Body of pancreas (tissue), 4 donors: ENCODE results near the gene DUOXA2.

Experiments used
- POLR2A ChIP-seq, 3 donors: fragments of 450-650 bp; IDR thresholded peaks; one replicate each; pipeline ENCODE4 v1.6.1; 2016; ENCODE audit warnings: antibody characterized with exemption in 3 of 3, mild to moderate bottlenecking in 2 of 3
- TF ChIP-seq, protein P1 (sequence below), 7 experiments: fragments of 450-650 bp in 4 of 7; fragments of 200-600 bp in 3 of 7; sonication (generic) in 3 of 7; IDR thresholded peaks; one replicate each; pipeline ENCODE4 v1.5.1; 2016 to 2019; ENCODE audit warnings: antibody characterized with exemption in 7 of 7

DNA sequence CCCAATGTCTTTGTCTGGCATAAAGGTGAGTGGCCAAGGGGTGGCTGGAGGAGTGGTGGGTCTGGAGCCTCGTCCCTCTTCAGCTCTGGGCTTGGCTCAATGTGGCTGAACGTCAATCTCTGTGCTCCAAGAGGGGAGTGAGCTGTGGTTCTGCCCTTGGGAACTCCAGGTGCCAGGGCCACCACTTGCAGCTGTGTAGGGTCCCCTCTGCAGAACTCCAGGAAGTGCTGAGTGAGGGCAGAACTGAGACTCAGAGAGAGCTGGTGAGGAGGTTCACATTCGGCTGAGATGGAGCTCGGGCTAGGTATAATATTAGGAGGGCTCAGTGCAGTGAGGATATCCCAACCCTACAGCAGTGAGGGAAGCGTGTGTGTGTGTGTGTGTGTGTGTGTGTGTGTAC is 27.3 kb downstream of the DUOXA2 start:
- TF ChIP-seq, protein P1, sequence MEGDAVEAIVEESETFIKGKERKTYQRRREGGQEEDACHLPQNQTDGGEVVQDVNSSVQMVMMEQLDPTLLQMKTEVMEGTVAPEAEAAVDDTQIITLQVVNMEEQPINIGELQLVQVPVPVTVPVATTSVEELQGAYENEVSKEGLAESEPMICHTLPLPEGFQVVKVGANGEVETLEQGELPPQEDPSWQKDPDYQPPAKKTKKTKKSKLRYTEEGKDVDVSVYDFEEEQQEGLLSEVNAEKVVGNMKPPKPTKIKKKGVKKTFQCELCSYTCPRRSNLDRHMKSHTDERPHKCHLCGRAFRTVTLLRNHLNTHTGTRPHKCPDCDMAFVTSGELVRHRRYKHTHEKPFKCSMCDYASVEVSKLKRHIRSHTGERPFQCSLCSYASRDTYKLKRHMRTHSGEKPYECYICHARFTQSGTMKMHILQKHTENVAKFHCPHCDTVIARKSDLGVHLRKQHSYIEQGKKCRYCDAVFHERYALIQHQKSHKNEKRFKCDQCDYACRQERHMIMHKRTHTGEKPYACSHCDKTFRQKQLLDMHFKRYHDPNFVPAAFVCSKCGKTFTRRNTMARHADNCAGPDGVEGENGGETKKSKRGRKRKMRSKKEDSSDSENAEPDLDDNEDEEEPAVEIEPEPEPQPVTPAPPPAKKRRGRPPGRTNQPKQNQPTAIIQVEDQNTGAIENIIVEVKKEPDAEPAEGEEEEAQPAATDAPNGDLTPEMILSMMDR (IDR thresholded peaks at IDR 0.05): no peak
- no peak for TF ChIP-seq POLR2A (IDR thresholded peaks at IDR 0.05)
